Ectodermal cell (in vitro differentiated cells): ENCODE results near the gene BSPRY.

Source experiments
- H3K27ac ChIP-seq: 2 replicates; pipeline ENCODE4 v1.7.0; 2013; ENCODE audit warnings: mild to moderate bottlenecking, low read depth, low read length; ENCODE audit not compliant: insufficient read depth, poor library complexity, severe bottlenecking
- H3K27me3 ChIP-seq: 2 replicates; pipeline ENCODE4 v1.7.0; 2013; ENCODE audit warnings: mild to moderate bottlenecking, low read length; ENCODE audit not compliant: insufficient read depth, control insufficient read depth, poor library complexity, severe bottlenecking
- H3K36me3 ChIP-seq: one replicate; pipeline ENCODE4 v1.7.0; 2013; ENCODE audit warnings: low read length; ENCODE audit not compliant: control insufficient read depth, insufficient read depth
- H3K4me1 ChIP-seq: one replicate; pipeline ENCODE4 v1.7.0; 2013; ENCODE audit warnings: low read length; ENCODE audit not compliant: control insufficient read depth, insufficient read depth
- H3K4me3 ChIP-seq: 2 replicates; pipeline ENCODE4 v1.7.0; 2013; ENCODE audit warnings: low read depth, low read length, control low read depth; ENCODE audit not compliant: insufficient read depth
- H3K9me3 ChIP-seq: 2 replicates; pipeline ENCODE4 v1.7.0; 2013; ENCODE audit warnings: mild to moderate bottlenecking, low read length, moderate library complexity; ENCODE audit not compliant: control insufficient read depth
- WGBS, 2 experiments: methylation state at CpG; one replicate each; pipeline ENCODE4 v1.1.7; 2013; ENCODE audit warnings: missing lambda C conversion rate in 2 of 2; 5-methylcytosine and 5-hydroxymethylcytosine counted together

BSPRY gene

DNA sequence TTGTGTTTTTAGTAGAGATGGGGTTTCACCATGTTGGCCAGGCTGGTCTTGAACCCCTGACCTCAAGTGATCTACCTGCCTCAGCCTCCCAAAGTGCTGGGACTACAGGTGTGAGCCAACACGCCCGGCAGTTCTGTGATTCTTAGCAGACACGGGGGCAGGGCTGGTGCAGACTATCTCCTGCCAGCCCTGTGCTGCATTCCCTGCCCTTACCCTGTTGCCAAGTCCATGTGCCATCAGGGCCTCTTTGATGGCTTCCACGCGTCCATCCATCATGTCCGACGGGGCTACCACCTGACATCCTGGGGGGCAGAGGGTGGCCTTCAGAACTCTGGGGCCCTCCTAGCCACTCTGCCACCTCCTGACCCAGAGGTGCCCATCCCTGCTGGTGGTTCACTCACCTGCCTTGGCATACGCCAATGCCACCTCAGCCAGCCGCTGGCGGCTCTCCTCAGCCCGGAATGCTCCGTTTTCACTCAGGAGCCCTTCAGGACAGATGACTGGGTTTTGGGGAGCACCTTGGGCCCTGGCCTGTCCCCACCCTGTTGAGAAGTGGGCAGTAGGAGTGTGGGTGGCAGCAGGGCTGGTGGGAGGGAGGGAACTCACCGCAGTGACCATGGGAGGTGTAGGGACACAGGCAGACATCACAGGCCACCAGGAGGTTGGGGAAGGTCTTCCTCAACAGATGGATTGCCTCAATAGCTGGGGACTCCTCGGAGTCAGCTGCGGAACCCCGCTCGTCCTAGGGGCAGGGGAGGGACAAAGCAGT, 41.0 kb downstream of the BSPRY start:
- 95 to 96% methylated on average over 17 of the region's 17 CpGs for WGBS, 2 experiments
- H3K4me1 ChIP-seq = no peaks in the 10 kb centered on the region

DNA sequence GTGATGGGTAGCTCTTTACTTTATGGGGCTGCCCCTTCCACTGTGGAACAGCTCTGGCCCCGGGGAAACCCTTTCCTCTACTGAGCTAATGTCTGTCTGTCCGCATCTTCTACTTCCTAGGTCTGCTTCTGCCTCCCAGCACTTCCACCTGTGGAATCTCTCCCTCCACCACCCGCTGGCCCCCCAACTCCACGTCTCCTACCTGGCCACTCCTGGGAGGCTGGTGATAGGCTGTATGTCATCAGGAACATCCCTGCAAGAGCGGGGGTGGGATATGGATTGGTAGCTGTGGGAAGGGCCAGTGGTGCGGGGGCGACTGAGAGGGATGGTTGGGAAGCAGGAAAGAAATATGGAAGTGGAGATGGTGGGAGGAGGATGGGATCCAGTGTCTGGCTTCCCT, 42.6 kb downstream of the BSPRY start:
- Histone ChIP-seq H3K4me3 (no peak overlapping the region), H3K27me3 (no peaks in the 10 kb centered on the region), H3K4me1 (no peaks in the 10 kb centered on the region), H3K36me3 (peaks cover 27% of the 10 kb centered on the region), H3K27ac (no peak overlapping the region), H3K9me3 (no peaks in the 10 kb centered on the region)
- 93 to 94% methylated on average over 6 to 7 of the region's 7 CpGs for WGBS, 2 experiments

More for the DNA sequence above, 41.0 kb downstream of the BSPRY start:
- H3K4me3 ChIP-seq = no peak overlapping the region
- no peak overlapping the region for H3K27ac ChIP-seq
- no peaks in the 10 kb centered on the region for H3K27me3 ChIP-seq
- H3K9me3 ChIP-seq = no peaks in the 10 kb centered on the region
- peaks cover 29% of the 10 kb centered on the region for H3K36me3 ChIP-seq

DNA sequence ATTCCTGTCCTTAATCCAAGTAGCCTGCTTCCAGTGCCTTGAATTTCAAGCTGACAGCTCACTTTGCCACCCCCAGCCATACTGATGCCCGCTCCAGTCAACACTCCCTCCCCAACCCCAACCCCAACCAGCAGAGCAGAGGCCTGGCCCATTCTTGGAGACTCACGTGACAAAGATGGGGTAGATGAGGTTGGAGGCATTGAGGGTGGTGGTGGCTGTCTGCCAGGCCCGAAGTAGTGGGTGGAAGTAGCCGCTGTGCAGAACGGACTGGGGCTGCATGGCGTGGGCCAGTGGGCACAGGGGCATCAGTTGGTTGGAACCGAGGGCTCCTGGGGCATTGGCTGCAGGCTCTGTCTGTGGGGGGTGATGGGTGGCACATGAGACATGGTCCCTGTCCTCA, 43.9 kb downstream of the BSPRY start:
- 89 to 94% methylated on average over 7 of the region's 7 CpGs for WGBS, 2 experiments
- Histone ChIP-seq H3K27ac (no peak overlapping the region), H3K36me3 (peaks cover 24% of the 10 kb centered on the region), H3K9me3 (no peaks in the 10 kb centered on the region), H3K4me3 (no peak overlapping the region), H3K4me1 (no peaks in the 10 kb centered on the region), H3K27me3 (no peaks in the 10 kb centered on the region)

DNA sequence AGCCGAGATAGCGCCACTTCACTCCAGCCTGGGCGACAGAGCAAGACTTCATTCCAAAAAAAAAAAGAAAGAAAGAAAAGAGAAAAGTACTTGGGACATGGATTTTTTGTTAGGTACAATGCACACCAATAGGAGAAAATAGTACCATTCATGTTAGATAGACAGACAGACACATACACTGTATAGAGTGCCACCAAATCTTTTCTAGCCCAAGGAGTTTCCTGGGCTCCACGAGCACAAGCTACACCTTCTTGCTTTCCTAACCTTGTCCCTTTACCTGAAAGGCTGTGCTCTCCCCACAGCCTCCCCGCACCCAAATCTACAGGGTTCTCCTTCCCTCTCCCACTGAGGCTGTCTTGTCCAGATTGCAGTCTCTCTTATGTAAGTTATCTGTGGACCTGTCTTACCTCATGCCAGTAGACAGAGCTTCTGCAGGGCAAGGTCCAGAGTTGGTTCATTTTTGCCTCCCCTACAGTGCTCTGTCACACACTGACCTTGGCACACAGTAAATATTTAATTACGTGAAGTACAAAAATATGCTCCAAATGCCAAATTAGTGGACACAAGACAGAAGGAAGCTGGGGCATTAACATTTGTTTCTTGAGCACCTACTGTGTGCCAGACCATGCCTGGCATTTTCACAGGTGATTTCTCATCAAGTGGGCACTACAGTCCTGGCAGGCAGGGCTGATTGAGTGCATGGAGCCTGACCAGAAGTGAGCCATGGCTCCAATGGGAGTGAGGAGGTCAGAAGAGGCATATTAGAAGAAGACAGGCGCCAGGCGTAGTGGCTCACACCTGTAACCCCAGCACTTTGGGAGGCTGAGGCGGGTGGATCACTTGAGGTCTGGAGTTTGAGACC, 45.9 kb downstream of the BSPRY start:
- 92 to 95% methylated on average over 9 of the region's 9 CpGs for WGBS, 2 experiments
- Histone ChIP-seq H3K4me1 (no peaks in the 10 kb centered on the region), H3K36me3 (peaks cover 18% of the 10 kb centered on the region), H3K4me3 (no peak overlapping the region), H3K9me3 (no peaks in the 10 kb centered on the region), H3K27ac (no peak overlapping the region), H3K27me3 (no peaks in the 10 kb centered on the region)

DNA sequence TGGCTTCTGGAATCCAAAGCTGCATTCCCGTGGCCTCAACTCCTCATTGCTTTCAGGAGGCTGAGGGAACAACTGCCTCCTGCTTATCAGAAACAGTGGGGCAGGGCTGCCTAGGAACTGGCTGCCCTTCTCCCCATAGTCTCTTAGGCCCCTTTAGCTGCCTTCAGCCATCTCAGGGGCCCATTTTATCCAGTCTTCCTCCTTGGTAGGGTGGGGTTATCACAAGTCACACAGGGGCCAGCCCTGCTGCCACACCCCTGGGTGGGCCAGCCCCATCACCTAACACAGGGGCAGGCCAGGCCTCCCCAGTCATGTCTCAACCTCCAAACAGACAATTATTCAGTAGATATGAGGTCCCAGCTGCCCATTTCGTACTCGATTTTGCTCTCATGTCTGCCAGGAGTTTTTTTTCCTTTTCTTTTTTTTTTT, 47.9 kb downstream of the BSPRY start:
- Histone ChIP-seq H3K36me3 (peaks cover 1% of the 10 kb centered on the region), H3K4me1 (no peaks in the 10 kb centered on the region)
- WGBS, 2 experiments = 67 to 81% methylated on average over 3 of the region's 3 CpGs

DNA sequence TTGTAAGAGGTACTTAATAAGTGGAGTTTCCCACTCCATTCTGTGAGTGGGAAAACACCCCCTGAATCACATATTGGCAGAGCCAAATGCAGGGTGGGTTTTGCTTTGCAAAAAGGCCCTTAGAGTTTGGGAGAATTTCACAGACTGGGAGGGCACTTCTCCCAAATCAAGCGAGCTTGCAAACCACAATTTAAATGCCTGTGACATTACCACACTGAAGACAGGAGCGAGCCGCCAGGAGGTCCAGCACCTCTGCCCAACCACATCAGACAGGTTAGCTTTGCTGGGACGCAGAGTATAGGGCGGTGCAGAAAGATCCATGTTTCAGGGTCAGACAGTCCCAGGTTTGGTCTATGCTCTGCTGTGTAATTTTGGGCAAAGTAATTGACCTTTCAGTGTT, 49.5 kb downstream of the BSPRY start:
- Histone ChIP-seq H3K36me3 (no peaks in the 10 kb centered on the region), H3K27ac (no peak overlapping the region), H3K4me3 (no peak overlapping the region), H3K9me3 (no peaks in the 10 kb centered on the region), H3K4me1 (no peaks in the 10 kb centered on the region), H3K27me3 (no peaks in the 10 kb centered on the region)
- 93% methylated on average over 5 of the region's 5 CpGs for WGBS, 2 experiments

More for the DNA sequence above, 47.9 kb downstream of the BSPRY start:
- Histone ChIP-seq H3K4me3 (no peak overlapping the region), H3K9me3 (no peaks in the 10 kb centered on the region), H3K27me3 (no peaks in the 10 kb centered on the region), H3K27ac (no peak overlapping the region)

DNA sequence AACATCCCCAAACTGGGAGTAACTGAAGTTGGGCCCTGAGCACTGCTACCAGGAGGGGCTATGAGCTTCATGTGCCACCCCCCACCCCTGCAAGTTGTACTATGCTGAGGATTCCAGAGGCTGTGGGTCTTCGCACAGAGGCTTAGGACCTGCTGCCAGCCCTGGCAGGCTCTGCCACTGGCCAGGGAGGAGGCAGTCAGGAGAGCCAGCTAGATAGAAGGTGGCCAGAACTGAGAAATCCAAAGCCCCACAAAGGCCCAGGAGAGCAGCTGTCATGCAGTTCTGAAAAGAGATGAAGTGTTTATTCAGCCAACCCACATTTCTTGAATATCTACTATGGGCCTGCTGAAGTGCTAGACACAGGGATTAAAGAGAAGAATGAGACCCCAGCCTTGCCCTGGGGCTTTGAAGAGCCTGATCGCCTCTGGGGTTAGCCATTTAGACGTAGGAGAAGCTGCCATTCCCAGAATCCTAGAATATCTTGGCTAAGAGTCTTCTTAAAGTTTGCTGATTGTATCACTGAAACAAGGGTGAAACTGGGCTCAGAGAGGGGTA, 50.4 kb downstream of the BSPRY start:
- Histone ChIP-seq H3K27me3 (no peaks in the 10 kb centered on the region), H3K4me3 (no peak overlapping the region), H3K36me3 (no peaks in the 10 kb centered on the region), H3K4me1 (no peaks in the 10 kb centered on the region), H3K9me3 (no peaks in the 10 kb centered on the region), H3K27ac (no peak overlapping the region)
- WGBS, 2 experiments = 90 to 92% methylated on average over 3 of the region's 3 CpGs

DNA sequence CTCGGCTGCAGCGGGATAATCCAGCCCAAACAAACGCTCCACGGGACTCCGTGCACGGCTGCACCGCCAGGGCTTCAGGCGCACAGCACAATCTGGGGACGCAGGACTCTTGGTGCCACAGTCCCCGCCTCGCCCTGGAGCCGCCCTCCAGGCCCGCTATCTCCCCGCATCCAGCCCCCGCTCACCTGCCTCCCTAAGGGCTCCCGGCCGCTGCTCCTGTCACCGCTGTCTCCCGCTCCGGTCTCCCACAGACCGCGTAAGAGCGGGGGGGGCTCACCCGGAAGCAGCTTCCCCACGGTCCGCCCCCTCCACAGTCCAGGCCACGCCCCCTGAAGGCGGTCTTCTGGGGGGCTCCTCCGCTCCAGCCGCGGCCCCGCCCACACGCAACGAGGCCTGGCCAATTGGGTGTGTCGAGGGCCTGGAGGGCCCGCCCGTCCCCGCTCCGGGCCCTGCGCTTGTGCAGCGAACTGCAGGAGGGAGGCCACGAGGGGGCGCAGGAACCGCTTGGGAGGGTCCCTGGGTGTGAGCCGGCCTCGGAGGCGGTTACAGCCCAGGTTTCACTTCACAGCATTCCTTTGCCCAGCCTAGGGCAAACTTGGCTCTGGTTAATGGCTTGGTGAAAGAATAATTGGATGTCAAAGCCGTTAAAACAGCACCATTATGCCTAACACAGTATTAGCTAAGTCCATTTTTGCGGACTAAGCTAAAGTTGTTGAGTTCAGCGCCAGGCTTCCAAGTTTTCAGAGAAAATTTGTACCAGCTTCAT, 51.9 kb downstream of the BSPRY start, which contains the start of gene ALAD:
TSS of gene ALAD (minus strand) at position 258 of the 766 bp plus-strand sequence. CDS start 7,725 bp downstream, outside the sequence.
- H3K27ac ChIP-seq = peak within 1 kb of the TSS; percentile 21
- WGBS, 2 experiments = 3% methylated on average over 50 of the region's 50 CpGs
- no peaks in the 10 kb centered on the region for H3K4me1 ChIP-seq
- H3K27me3 ChIP-seq = no peaks in the 10 kb centered on the region
- no peaks in the 10 kb centered on the region for H3K36me3 ChIP-seq
- H3K4me3 ChIP-seq = peak within 1 kb of the TSS; percentile 90
- H3K9me3 ChIP-seq = no peaks in the 10 kb centered on the region

DNA sequence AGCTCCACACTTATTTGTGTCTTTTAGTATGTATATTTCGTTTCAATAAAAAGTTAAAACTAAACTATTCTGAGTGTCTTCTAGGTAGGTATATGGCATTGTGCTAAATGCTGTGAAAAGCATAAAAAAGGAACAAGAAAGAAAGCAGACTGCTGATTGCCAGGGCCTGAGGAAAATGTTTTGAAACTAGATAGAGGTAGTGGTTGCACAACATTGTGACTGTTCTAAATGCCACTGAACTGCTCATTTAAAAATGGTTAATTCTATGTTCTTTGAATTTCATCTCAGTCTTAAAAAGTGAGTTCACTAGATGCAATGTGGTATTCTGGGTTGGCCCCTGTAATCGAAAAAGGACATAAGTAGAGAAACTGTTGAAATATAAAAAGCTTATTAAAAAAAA, 54.3 kb downstream of the BSPRY start:
- Histone ChIP-seq H3K4me1 (no peaks in the 10 kb centered on the region), H3K4me3 (no peak overlapping the region), H3K27me3 (no peaks in the 10 kb centered on the region), H3K9me3 (no peaks in the 10 kb centered on the region), H3K36me3 (peaks cover 9% of the 10 kb centered on the region), H3K27ac (no peak overlapping the region)
- 86 to 95% methylated on average over 2 of the region's 2 CpGs for WGBS, 2 experiments
